Measurements from ENCODE around the gene ALOX12B. TPM values are rescaled to one million over a fixed set of nuclear protein-coding genes. Genes with fewer than 3 reads are reported as not detected.

Gene ALOX12B
- total RNA-seq, 4 donors from 2014 or later, result not detected

DNA sequence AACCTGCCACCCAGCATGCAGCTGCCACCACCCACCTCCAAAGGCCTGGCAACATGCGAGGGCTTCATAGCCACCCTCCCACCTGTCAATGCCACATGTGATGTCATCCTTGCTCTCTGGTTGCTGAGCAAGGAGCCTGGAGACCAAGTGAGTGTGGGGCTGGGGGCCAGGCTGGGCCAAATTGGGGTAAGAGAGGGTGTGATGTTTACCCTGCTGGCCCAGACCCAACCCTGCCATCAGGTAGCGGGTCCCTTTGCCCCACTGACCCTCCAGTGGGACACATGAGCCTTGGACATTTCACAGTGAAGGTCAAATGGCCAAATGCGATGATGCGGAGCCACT is 39.8 kb downstream of the ALOX12B start:
- Histone ChIP-seq H3K36me3 (no peaks in the 10 kb centered on the region), H3K4me1 (no peaks in the 10 kb centered on the region), H3K27ac (no peak overlapping the region), H3K9me3 (no peaks in the 10 kb centered on the region), H3K4me3 (no peak overlapping the region), H3K27me3 (peaks cover 6% of the 10 kb centered on the region)
- in situ Hi-C loops (cut with MboI; ENCODE audit: low pct_ligation_motif_present in 1 of 4, low pct_unique_long_range_greater_than_20kb in 1 of 4, low sequenced_read_pairs in 3 of 4) (no loop called here), intact Hi-C loops (cut with DNase I; ENCODE audit: low total_unique reads) (no loop called here)
- WGBS, 2 donors (ENCODE audit: low coverage in 1 of 2), result 93% methylated on average over 3 of the region's 4 CpGs; no CpG with 5 or more reads in 1 of the 2 donors
- DNase-seq, result no peak
- TF ChIP-seq EP300 (IDR thresholded peaks at IDR 0.05; ENCODE audit: low read depth) (no peak), POLR2AphosphoS5 (IDR thresholded peaks at IDR 0.05) (no peak), POLR2A (IDR thresholded peaks at IDR 0.05) (no peak)
- TF ChIP-seq, protein P1, sequence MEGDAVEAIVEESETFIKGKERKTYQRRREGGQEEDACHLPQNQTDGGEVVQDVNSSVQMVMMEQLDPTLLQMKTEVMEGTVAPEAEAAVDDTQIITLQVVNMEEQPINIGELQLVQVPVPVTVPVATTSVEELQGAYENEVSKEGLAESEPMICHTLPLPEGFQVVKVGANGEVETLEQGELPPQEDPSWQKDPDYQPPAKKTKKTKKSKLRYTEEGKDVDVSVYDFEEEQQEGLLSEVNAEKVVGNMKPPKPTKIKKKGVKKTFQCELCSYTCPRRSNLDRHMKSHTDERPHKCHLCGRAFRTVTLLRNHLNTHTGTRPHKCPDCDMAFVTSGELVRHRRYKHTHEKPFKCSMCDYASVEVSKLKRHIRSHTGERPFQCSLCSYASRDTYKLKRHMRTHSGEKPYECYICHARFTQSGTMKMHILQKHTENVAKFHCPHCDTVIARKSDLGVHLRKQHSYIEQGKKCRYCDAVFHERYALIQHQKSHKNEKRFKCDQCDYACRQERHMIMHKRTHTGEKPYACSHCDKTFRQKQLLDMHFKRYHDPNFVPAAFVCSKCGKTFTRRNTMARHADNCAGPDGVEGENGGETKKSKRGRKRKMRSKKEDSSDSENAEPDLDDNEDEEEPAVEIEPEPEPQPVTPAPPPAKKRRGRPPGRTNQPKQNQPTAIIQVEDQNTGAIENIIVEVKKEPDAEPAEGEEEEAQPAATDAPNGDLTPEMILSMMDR (IDR thresholded peaks at IDR 0.05), result no peak

DNA sequence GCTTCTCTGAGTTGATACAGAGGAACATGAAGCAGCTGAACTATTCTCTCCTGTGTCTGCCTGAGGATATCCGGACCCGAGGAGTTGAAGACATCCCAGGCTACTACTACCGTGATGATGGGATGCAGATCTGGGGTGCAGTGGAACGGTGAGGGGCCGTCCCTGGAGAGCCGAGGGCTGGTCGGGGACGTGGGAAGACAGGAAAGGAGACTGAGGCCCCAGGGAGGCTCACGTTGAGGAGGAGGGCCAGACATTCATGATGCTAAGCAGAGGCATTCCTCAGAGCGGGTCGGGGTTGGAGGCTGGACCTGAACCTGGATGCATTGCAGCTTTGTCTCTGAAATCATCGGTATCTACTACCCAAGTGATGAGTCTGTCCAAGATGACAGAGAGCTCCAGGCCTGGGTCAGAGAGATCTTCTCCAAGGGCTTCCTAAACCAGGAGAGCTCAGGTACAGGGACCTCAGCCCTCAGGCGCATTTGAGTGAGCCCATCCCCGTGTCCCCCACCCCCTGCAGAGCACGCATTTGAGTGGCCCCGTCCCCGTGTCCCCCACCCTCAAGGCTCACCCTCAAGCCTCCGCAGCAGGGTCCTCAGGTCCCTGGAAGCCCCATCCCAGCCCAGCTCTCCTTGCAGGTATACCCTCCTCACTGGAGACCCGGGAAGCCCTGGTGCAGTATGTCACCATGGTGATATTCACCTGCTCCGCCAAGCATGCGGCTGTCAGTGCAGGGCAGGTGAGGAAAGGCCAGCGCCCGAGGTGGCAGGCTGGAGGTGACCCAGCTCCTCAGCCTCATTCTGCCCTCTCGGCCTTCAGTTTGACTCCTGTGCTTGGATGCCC is 40.4 kb downstream of the ALOX12B start:
- intact Hi-C loops (cut with DNase I; ENCODE audit: low total_unique reads), result no loop called here

GRCh38 chr17:8046306-8046928 is 41.1 kb downstream of the ALOX12B start:
- in situ Hi-C loops (cut with MboI; ENCODE audit: low pct_ligation_motif_present in 1 of 4, low pct_unique_long_range_greater_than_20kb in 1 of 4, low sequenced_read_pairs in 3 of 4), result no loop called here

More for the DNA sequence above, 40.4 kb downstream of the ALOX12B start:
- in situ Hi-C loops (cut with MboI; ENCODE audit: low pct_ligation_motif_present in 1 of 4, low pct_unique_long_range_greater_than_20kb in 1 of 4, low sequenced_read_pairs in 3 of 4), result no loop called here
- H3K36me3 ChIP-seq, result no peaks in the 10 kb centered on the region
- no peak for DNase-seq
- no peak for TF ChIP-seq EP300 (IDR thresholded peaks at IDR 0.05; ENCODE audit: low read depth)
- no peak for TF ChIP-seq POLR2AphosphoS5 (IDR thresholded peaks at IDR 0.05)
- no peak for TF ChIP-seq POLR2A (IDR thresholded peaks at IDR 0.05)
- TF ChIP-seq, protein P1 (IDR thresholded peaks at IDR 0.05), result no peak
- H3K4me3 ChIP-seq, result no peak overlapping the region
- 82% methylated on average over 24 of the region's 24 CpGs; no CpG with 5 or more reads in 1 of the 2 donors for WGBS, 2 donors (ENCODE audit: low coverage in 1 of 2)
- no peaks in the 10 kb centered on the region for H3K4me1 ChIP-seq
- H3K27me3 ChIP-seq, result peaks cover 6% of the 10 kb centered on the region
- no peaks in the 10 kb centered on the region for H3K9me3 ChIP-seq
- no peak overlapping the region for H3K27ac ChIP-seq

More at GRCh38 chr17:8046306-8046928, 41.1 kb downstream of the ALOX12B start:
- H3K9me3 ChIP-seq, result no peaks in the 10 kb centered on the region
- no peak for DNase-seq
- 86% methylated on average over 11 of the region's 11 CpGs; no CpG with 5 or more reads in 1 of the 2 donors for whole genome bisulfite sequencing, 2 donors (ENCODE audit: low coverage in 1 of 2)
- intact Hi-C loops (cut with DNase I; ENCODE audit: low total_unique reads), result no loop called here
- H3K4me1 ChIP-seq, result no peaks in the 10 kb centered on the region
- peaks cover 6% of the 10 kb centered on the region for H3K27me3 ChIP-seq
- TF ChIP-seq, protein P1 (IDR thresholded peaks at IDR 0.05), result no peak
- no peak for TF ChIP-seq EP300 (IDR thresholded peaks at IDR 0.05; ENCODE audit: low read depth)
- no peak for TF ChIP-seq POLR2AphosphoS5 (IDR thresholded peaks at IDR 0.05)
- TF ChIP-seq POLR2A (IDR thresholded peaks at IDR 0.05), result no peak
- no peak overlapping the region for H3K4me3 ChIP-seq
- H3K36me3 ChIP-seq, result no peaks in the 10 kb centered on the region
- no peak overlapping the region for H3K27ac ChIP-seq

Data from transverse colon (tissue), 4 donors.